BJ (cell line): ENCODE data around the gene BAD. TPM values are rescaled to one million over a fixed set of nuclear protein-coding genes. Genes with fewer than 3 reads are reported as not detected.

Experiments used
- CTCF ChIA-PET: fragments of 350-600 bp; formaldehyde crosslinking; extraction: SDS; loops from one replicate; lab custom pipeline; 2021; ENCODE audit warnings: antibody characterized with exemption, inconsistent platforms; lab: Yijun Ruan, JAX
- POLR2A ChIA-PET: fragments of 300-600 bp; sonication (Branson Sonifier 250); formaldehyde crosslinking; extraction: SDS; loops from one replicate; lab custom pipeline; 2021; ENCODE audit warnings: antibody characterized with exemption; lab: Charles Lee
- DNase-seq: peaks from one replicate; pipeline ENCODE4 v3.0.0-alpha.2; 2011; ENCODE audit warnings: low read depth
- H3K27me3 ChIP-seq: 2 replicates; pipeline ENCODE4 v1.6.0; 2011; ENCODE audit warnings: low read length; ENCODE audit not compliant: control insufficient read depth, insufficient read depth
- H3K36me3 ChIP-seq: 2 replicates; pipeline ENCODE4 v1.5.1; 2011; ENCODE audit warnings: low read length; ENCODE audit not compliant: control insufficient read depth, insufficient read depth
- H3K4me3 ChIP-seq: 2 replicates; pipeline ENCODE4 v1.5.1; 2011; ENCODE audit warnings: low read depth, mild to moderate bottlenecking, control low read depth, low read length
- polyA plus RNA-seq: library from polyadenylated mRNA; depleted of rRNA; stranded (reverse); fragments of >200 nt; gene quantifications from 2 replicates; pipeline ENCODE4 v1.2.3, GENCODE V29; 2011
- TF ChIP-seq, protein P1 (sequence below): IDR thresholded peaks from 2 replicates; pipeline ENCODE4 v1.5.1; 2011; ENCODE audit warnings: low read depth, mild to moderate bottlenecking, control low read depth, inconsistent platforms, low read length, moderate library complexity; ENCODE audit not compliant: insufficient read depth

The BAD gene
- polyA plus RNA-seq, 1 experiment: 85.3 TPM

DNA sequence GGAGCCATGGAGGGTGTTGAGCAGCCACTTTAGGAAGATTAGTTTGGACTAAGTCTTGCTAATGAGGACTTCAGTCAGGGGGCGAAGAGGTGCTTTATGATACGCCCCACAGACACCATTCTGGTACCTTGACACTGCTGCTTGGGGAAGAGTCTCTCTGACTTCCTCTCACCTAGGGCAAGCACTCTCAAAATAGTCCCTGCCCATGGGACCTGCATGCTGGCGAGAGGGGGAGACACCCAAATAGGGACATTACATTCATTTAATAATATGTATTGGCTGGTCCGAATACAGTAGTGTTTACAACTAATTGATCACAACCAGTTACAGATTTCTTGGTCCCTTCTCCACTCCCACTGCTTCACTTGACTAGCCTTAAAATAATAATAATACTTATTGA lies 11.3 kb upstream of the BAD start:
- no peaks in the 10 kb centered on the region for H3K36me3 ChIP-seq
- peaks cover 52% of the 10 kb centered on the region for H3K27me3 ChIP-seq
- no peak overlapping the region for H3K4me3 ChIP-seq
- no peak for DNase-seq
- POLR2A ChIA-PET: no interaction called here
- TF ChIP-seq, protein P1, sequence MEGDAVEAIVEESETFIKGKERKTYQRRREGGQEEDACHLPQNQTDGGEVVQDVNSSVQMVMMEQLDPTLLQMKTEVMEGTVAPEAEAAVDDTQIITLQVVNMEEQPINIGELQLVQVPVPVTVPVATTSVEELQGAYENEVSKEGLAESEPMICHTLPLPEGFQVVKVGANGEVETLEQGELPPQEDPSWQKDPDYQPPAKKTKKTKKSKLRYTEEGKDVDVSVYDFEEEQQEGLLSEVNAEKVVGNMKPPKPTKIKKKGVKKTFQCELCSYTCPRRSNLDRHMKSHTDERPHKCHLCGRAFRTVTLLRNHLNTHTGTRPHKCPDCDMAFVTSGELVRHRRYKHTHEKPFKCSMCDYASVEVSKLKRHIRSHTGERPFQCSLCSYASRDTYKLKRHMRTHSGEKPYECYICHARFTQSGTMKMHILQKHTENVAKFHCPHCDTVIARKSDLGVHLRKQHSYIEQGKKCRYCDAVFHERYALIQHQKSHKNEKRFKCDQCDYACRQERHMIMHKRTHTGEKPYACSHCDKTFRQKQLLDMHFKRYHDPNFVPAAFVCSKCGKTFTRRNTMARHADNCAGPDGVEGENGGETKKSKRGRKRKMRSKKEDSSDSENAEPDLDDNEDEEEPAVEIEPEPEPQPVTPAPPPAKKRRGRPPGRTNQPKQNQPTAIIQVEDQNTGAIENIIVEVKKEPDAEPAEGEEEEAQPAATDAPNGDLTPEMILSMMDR: no peak
- CTCF ChIA-PET: interaction anchor here (0.7 to 1.8 kb wide), 2 partner anchors 9 to 92 kb away, joined by 4 to 8 read pairs; no protein-coding TSS in a partner anchor

DNA sequence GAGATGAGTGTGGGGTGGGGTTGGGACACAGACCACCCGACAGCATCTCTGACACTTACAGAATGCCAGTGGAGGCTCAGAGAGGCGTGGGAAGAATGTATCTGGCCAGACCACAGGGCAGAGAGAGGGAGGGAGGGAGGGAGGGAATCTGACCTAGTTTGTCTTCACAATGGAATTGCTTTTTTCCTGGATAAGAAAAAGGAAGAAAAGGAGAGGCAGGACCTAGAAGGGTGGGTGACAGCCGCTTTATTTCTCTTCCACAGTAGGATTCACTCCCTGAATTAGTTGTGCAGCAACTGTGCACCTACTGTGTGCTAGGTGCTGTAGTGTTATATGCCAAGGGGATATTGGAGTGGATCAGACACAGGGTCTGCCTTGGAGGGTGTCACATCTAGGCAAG lies 10.3 kb upstream of the BAD start:
- ChIA-PET POLR2A (no interaction called here), CTCF (interaction anchor here (0.7 kb wide), 2 partner anchors 91 to 425 kb away, joined by 4 read pairs; no protein-coding TSS in a partner anchor)
- H3K36me3 ChIP-seq: no peaks in the 10 kb centered on the region
- DNase-seq: no peak
- TF ChIP-seq, protein P1: no peak
- no peak overlapping the region for H3K4me3 ChIP-seq
- H3K27me3 ChIP-seq: peaks cover 51% of the 10 kb centered on the region

DNA sequence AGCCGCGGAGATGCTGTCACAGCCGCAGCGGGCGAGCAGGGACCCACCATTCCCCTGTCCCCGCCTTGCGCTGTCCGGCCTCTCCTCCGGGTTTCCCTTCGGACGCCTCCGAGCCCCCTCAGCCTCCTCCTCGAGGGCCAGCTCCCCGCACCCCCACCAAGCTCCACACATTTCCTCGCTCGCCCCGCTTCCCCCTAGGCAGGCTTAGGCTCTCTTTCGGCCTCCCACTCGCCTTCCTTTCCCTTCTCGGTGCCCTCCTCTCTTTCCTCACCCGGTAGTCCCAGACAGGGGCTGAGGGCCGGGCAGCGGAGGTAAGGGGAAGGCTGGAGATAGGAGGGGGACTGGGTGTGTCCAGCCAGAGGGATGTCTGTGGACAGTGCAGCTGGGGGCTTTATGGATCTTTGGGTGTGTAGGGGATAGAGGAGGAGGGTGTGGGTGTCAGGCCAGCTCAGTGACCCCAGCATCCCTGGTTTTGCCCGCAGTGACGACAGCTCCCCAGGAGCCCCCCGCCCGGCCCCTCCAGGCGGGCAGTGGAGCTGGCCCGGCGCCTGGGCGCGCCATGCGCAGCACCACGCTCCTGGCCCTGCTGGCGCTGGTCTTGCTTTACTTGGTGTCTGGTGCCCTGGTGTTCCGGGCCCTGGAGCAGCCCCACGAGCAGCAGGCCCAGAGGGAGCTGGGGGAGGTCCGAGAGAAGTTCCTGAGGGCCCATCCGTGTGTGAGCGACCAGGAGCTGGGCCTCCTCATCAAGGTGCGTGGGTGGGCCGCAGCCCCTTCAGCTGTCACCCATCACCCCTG lies 8.2 kb upstream of the BAD start:
- POLR2A ChIA-PET: no interaction called here
- H3K27me3 ChIP-seq: peaks cover 42% of the 10 kb centered on the region
- TF ChIP-seq, protein P1: no peak
- H3K36me3 ChIP-seq: no peaks in the 10 kb centered on the region
- CTCF ChIA-PET: interaction anchor here (1.1 to 1.5 kb wide), 2 partner anchors 8 to 12 kb away, joined by 5 to 11 read pairs; no protein-coding TSS in a partner anchor
- no peak for DNase-seq
- peak overlapping the region; percentile 20; the same call in 1 of the 2 replicates for H3K4me3 ChIP-seq

DNA sequence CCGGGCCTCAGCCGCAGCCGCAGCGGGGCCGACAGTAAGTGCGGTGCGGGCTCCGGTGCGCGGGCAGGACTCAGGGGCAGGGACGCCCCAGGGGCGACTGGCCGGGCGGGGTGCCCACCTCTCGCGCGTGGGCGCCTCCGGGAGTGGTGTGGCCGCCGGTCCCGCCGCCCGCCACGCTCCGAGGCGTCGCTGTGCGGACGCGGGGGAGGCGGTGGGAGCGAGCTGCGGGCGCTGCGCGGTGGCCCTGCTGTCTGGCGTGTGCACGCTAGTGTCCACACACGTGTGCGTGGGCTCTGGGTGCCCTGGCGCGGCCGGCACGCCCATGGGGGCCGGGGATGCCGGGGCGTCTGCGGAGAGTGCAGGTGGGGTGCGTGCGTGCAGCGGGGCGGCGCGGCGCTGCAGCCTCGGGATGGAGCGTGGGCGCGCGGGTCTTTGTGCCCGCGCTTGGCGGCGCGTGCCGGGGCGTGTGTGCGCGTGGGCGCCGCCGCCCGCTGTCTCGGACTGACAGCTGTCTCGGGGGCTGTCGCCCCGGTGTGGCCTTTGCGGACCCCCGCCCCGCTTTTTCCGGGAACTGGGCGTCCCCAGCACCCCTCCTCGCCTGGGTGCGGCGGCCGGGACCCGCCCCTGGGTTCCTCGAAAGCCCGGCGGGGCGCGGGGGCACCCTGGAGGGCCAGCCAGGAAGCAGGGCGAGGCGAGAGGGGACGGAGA lies 7.4 kb upstream of the BAD start:
- CTCF ChIA-PET: interaction anchor here (1.1 to 9.2 kb wide), 3 partner anchors 9 to 13 kb away, joined by 5 to 88 read pairs (median 11); partner anchors contain the start of gene CATSPERZ
- Histone ChIP-seq H3K27me3 (peaks cover 36% of the 10 kb centered on the region), H3K4me3 (peak overlapping the region; percentile 20), H3K36me3 (no peaks in the 10 kb centered on the region)
- POLR2A ChIA-PET: no interaction called here
- TF ChIP-seq, protein P1: no peak
- no peak for DNase-seq

DNA sequence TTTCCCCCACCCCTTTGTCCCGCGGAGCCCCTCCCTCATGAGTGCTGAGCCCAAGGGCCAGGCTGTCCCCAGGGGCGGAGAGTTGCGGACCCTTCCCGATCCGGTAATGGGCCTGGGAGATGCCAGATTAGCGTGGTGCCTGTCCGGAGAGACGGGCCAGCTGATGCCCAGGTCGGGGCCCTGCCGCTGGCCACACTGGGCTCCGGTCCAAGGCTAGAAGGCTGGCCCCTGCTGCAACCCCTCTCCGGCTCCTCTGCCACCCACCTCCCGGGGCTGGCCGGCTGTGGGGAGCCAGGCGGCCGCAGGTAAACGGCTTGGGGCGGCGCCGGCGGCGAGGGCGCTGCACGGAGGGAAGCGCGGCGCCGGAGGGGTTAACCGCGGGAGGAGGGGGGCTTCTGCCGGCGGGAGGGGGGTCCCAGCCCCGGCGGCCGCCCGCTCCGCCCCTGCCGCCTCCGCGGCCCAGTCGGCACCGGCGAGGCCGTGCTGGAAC lies 6.8 kb upstream of the BAD start, which contains the start of gene KCNK4:
KCNK4 (plus strand) TSS at position 41 of the 490 bp plus-strand sequence. CDS start 1,717 bp downstream, outside the sequence.
- DNase-seq: no peak
- Histone ChIP-seq H3K4me3 (peak within 1 kb of the TSS; percentile 20), H3K36me3 (no peaks in the 10 kb centered on the region), H3K27me3 (peaks cover 30% of the 10 kb centered on the region)
- ChIA-PET POLR2A (no interaction called here), CTCF (interaction anchor here (9.2 kb wide), 1 partner anchor 11 kb away, joined by 88 read pairs; the partner anchor contains the start of gene CATSPERZ)
- TF ChIP-seq, protein P1: no peak
